GM18511 (cell line): ENCODE results near the gene TTC39B.

ENCODE experiments used
- ATAC-seq: cut with Tn5 transposase; IDR thresholded peaks from one replicate; pipeline ENCODE4 v1.9.1; 2021; ENCODE audit warnings: mild to moderate bottlenecking, moderate library complexity; ENCODE audit not compliant: unreplicated experiment

Gene TTC39B

GRCh38 chr9:15138357-15138686, 168.7 kb downstream of the TTC39B start:
- ATAC-seq = no peak

DNA sequence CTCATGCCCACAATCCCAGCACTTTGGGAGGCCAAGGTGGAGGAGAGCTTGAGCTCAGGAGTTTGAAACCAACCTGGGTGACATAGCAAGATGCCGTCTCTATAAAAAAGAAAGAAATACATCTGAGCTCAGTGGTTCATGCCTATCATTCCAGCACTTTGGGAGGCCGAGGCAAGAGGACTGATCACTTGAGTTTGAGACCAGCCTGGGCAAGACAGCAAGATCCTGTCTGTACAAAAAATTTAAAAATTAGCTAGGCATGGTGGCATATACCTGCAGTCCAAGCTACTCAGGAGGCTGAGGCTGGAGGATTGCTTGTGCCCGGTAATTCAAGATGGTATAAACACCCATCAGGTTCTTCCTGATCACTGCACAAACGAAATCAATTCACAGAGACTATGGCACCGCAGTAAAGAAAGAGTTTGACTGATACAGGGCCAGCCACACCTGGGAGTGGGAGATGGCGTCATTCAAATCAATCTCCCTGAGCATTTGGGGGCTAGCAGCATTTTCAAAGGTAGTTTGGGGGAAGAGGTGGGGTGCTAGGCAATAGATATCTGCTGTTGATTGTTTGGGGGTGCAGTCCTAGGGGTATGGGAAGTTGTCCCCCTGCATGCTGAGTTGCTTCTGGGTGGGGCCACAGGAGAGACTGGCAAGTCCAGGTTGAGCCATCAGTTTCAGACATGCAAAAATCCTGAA, 169.2 kb downstream of the TTC39B start:
- no peak for ATAC-seq

DNA sequence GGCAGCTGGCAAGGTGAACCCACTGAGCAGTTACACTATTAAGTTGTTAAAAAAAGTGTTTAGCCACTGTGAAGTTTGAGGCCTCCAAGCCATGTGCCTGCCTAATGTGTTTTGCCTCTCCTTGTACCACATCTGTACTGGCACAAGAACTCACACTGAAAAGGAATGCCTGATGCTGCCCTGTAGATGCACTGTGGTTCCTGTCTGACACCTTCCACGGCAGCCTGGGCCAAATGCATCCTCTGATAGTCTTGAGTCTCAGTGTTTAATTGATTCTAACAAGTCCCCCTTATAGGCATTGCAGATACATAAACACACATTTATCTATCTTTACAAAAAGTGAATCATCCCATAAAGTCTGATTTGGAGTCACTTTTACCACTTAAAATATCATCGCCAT, 169.9 kb downstream of the TTC39B start:
- no peak for ATAC-seq

GRCh38 chr9:15136646-15137045, 170.4 kb downstream of the TTC39B start:
- no peak for ATAC-seq

- ATAC-seq = peak; percentile 92
Observed at GRCh38 chr9:15135164-15135792, 171.7 kb downstream of the TTC39B start.

DNA sequence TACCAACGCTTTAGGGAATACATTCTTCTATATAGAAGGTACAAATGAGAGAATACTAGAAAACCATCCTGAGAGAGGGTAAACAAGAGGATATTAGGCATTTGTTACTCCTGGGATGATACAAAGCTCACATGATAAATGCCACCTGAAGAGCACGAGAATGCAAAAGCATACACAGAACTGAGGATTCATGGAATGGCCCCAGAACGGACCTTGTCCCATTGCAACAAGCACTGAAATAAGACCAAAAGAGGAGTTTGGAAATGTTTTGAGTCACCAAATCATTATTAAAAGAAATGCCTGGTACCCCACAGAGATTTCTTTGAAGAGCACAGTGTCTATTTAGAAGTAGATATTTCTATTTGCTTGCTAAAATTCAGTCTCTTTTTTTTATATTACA, 173.5 kb downstream of the TTC39B start:
- no peak for ATAC-seq

DNA sequence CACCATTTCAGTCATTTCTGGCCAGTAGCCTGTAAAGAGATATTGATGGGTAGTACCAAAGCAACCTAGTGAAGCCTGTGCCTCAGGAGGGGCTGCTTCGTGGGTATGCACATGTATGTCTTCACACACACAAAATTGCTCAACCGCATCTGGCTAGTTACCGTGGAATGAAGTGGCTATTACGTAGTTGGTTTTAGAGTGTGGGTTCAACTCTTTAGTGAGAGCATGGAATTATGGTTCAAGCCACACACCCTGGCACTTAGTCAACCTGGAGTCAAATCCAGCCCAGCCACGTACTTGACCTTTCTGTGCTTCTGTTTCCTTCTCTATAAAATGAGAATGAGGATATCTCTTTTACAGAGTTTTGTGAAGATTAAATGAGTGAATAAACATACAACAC, 174.9 kb downstream of the TTC39B start:
- no peak for ATAC-seq

GRCh38 chr9:15131094-15131493, 175.9 kb downstream of the TTC39B start:
- ATAC-seq = no peak

DNA sequence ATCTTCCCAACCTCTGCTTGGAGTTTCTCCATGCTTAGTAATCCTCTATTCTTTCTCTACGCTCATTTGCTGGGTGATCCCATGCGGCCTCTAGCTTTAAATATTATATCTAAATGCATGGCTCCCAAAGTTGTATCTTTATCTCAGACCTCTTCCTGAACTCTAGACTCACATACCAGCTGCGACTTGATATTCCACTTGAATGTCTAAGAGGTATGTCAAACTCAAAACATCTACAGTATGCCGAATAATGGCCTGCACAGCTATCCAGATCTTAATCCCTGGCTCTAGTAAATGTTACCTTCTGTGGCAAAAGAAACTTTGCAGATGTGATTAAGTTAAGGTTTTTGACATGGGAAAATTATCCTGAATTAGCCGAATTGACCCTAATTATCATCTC, 179.2 kb downstream of the TTC39B start:
- no peak for ATAC-seq

DNA sequence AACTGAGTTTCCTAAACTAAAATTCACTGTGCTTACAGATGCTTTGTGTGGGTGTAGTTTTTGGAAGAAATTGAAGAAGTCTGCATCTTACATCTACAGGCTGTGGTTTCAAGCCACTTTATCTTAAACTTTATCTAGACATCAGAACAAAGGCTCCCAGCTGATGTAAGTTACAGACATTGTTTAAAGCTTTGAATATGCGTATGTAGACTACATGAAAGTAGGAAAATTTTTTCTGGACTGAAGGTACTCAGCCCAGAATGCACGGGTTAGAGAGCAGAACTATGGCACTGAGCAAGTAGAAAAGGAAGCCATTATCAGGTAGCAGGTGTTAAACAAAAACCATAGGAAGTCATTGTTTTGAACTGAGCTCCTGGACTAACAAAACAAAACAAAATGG, 185.4 kb downstream of the TTC39B start:
- ATAC-seq = no peak

GRCh38 chr9:15116130-15116580, 190.9 kb downstream of the TTC39B start:
- no peak for ATAC-seq

DNA sequence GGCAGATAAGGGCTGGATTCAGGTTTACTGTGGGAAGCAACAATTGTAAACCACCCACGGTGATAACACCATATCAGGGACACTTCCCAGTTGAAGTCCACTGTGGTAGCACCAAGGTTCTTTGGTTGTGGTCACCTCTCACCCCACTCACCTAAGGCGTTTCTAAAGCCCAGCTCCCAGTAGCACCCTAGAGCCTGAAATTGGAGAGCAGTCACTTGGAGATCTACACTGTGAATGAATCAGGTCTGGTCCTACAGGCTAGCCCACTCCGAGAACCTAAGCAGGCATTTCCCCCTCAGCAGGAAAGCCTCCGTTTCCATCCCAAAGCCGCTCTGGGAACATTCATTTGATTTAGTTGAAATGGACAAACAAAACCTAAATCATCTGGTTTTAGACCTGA, 191.3 kb downstream of the TTC39B start:
- ATAC-seq = no peak

- no peak for ATAC-seq
Observed at GRCh38 chr9:15115041-15115440, 192.0 kb downstream of the TTC39B start.
